Measurements from ENCODE around the gene RHBDL3.

Gene RHBDL3

GRCh38 chr17:32355649-32356377 is 90.2 kb downstream of the RHBDL3 start:
- no peak for TF ChIP-seq CTCF (IDR thresholded peaks at IDR 0.05; ENCODE audit: insufficient read depth, low read depth, low read length, missing control alignments)
- DNase-seq (ENCODE audit: low read depth): peak; percentile 53

GRCh38 chr17:32356378-32356743 is 90.7 kb downstream of the RHBDL3 start:
- TF ChIP-seq CTCF (IDR thresholded peaks at IDR 0.05; ENCODE audit: insufficient read depth, low read depth, low read length, missing control alignments): no peak

More at GRCh38 chr17:32355649-32356377, 90.2 kb downstream of the RHBDL3 start:
- H3K4me3 ChIP-seq (ENCODE audit: low read length): peak overlapping the region; percentile 21

GRCh38 chr17:32356750-32357149 is 91.1 kb downstream of the RHBDL3 start:
- H3K4me3 ChIP-seq (ENCODE audit: low read length): no peak overlapping the region
- no peak for TF ChIP-seq CTCF (IDR thresholded peaks at IDR 0.05; ENCODE audit: insufficient read depth, low read depth, low read length, missing control alignments)
- peak; percentile 43 for DNase-seq (ENCODE audit: low read depth)

More at GRCh38 chr17:32356378-32356743, 90.7 kb downstream of the RHBDL3 start:
- no peak overlapping the region for H3K4me3 ChIP-seq (ENCODE audit: low read length)
- DNase-seq (ENCODE audit: low read depth): no peak

GRCh38 chr17:32357615-32358014 is 92.0 kb downstream of the RHBDL3 start:
- peak; percentile 68 for DNase-seq (ENCODE audit: low read depth)
- no peak for TF ChIP-seq CTCF (IDR thresholded peaks at IDR 0.05; ENCODE audit: insufficient read depth, low read depth, low read length, missing control alignments)
- no peak overlapping the region for H3K4me3 ChIP-seq (ENCODE audit: low read length)

- no peak for DNase-seq (ENCODE audit: low read depth)
- TF ChIP-seq CTCF (IDR thresholded peaks at IDR 0.05; ENCODE audit: insufficient read depth, low read depth, low read length, missing control alignments): no peak
These were observed 95.6 kb downstream of the RHBDL3 start for GRCh38 chr17:32361270-32361669.

GRCh38 chr17:32370426-32370825 is 104.8 kb downstream of the RHBDL3 start:
- TF ChIP-seq CTCF (IDR thresholded peaks at IDR 0.05; ENCODE audit: insufficient read depth, low read depth, low read length, missing control alignments): no peak

More at GRCh38 chr17:32361270-32361669, 95.6 kb downstream of the RHBDL3 start:
- H3K4me3 ChIP-seq (ENCODE audit: low read length): no peak overlapping the region

More at GRCh38 chr17:32370426-32370825, 104.8 kb downstream of the RHBDL3 start:
- no peak for DNase-seq (ENCODE audit: low read depth)
- no peak overlapping the region for H3K4me3 ChIP-seq (ENCODE audit: low read length)

All from epithelial cell of esophagus (primary cell).